HG03571 (cell line): Measurements from ENCODE around the gene XXYLT1.
"Not testable (repeated sequence)": the region's sequence is repeated elsewhere in the genome, so short reads cannot be mapped to it uniquely, and the experiment has no call there.

ENCODE experiments used
- ATAC-seq: cut with Tn5 transposase; IDR thresholded peaks from one replicate; pipeline ENCODE4 v1.9.1; 2021; ENCODE audit not compliant: unreplicated experiment

Gene XXYLT1

GRCh38 chr3:195187609-195188425, 83.1 kb downstream of the XXYLT1 start:
- ATAC-seq: no peak

GRCh38 chr3:195186710-195187047, 84.3 kb downstream of the XXYLT1 start:
- not testable (repeated sequence) for ATAC-seq

- no peak for ATAC-seq
Measured at GRCh38 chr3:195186041-195186709, 84.8 kb downstream of the XXYLT1 start.

DNA sequence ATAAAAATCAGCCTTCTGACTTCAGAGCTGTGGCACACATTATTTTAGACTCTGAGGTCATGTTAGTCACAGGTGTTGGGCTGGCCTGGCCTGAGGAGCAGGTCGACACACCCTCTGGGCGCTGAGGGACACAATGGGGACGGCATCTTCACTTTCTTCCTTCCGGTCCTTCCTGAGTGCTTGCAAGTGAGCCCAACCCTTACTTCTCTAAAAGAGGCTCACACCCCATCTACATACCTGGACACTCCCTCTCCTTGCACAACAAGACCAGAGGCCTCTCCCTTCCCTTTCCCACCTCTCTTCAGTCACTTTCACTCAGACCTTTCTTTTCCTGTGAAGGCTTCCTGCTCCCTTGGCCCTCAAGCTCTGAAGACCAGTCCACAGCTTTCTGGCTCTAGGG, 85.4 kb downstream of the XXYLT1 start:
- ATAC-seq: no peak

GRCh38 chr3:195184716-195185421, 86.1 kb downstream of the XXYLT1 start:
- ATAC-seq: no peak

- ATAC-seq: no peak
Measured at GRCh38 chr3:195183071-195183776, 87.7 kb downstream of the XXYLT1 start.

GRCh38 chr3:195182470-195182795, 88.5 kb downstream of the XXYLT1 start:
- no peak for ATAC-seq

DNA sequence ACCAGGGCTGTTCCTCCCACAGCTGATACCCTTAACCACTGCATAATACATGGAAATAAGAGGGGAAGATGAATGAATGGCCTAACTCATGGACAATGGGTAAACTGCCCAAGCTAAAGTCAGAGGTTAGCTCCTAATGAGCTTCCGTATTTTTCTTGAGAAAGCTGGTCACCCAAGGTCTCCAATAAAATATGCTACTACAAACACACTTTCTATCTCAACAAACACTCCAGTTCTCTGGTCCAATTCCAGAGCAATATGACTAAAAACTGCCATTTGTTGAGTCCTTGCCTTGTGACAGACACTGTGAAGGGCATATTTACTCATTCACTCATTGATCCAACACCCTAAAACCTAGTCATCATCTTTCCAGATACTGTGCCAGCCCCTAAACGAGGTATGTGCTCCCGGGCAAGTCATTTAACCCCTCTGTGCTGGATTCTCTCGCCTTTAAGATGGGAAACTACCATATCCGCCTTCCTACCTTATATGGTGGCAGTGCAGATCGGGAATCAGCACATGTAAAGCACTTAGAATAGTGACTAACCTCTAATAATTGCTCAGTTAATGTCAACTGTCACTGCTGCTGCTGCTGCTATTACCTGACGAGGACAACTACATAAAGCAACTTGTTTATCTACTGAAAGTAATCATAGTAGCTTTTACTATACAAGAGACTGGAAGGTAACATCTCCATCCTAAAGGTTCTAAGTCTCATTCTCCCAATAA, 89.1 kb downstream of the XXYLT1 start:
- ATAC-seq: no peak

DNA sequence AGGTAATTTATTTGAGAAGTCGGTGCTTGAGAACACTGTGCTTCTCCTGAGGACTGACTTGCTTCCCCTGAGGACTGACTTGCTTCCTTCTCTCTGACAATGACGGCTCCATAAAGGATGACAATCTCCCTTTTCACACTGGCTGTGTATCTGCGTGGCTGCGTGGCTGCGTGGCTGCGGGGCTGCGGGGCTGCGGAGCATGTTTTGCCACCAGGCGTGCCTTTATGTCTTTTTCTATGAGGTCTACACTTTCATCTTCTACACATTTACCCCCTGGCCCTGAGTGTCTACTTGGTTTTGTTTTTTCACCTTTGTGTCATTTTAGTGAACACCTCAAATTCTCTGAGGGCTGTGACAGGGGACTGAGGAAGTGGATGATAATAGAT, 89.9 kb downstream of the XXYLT1 start:
- ATAC-seq: no peak

GRCh38 chr3:195180490-195181112, 90.4 kb downstream of the XXYLT1 start:
- no peak for ATAC-seq

GRCh38 chr3:195179776-195180489, 91.0 kb downstream of the XXYLT1 start:
- no peak for ATAC-seq

GRCh38 chr3:195178124-195178910, 92.6 kb downstream of the XXYLT1 start:
- no peak for ATAC-seq

GRCh38 chr3:195177422-195178123, 93.4 kb downstream of the XXYLT1 start:
- ATAC-seq: no peak

- ATAC-seq: no peak
Measured at GRCh38 chr3:195176776-195177175, 94.2 kb downstream of the XXYLT1 start.

DNA sequence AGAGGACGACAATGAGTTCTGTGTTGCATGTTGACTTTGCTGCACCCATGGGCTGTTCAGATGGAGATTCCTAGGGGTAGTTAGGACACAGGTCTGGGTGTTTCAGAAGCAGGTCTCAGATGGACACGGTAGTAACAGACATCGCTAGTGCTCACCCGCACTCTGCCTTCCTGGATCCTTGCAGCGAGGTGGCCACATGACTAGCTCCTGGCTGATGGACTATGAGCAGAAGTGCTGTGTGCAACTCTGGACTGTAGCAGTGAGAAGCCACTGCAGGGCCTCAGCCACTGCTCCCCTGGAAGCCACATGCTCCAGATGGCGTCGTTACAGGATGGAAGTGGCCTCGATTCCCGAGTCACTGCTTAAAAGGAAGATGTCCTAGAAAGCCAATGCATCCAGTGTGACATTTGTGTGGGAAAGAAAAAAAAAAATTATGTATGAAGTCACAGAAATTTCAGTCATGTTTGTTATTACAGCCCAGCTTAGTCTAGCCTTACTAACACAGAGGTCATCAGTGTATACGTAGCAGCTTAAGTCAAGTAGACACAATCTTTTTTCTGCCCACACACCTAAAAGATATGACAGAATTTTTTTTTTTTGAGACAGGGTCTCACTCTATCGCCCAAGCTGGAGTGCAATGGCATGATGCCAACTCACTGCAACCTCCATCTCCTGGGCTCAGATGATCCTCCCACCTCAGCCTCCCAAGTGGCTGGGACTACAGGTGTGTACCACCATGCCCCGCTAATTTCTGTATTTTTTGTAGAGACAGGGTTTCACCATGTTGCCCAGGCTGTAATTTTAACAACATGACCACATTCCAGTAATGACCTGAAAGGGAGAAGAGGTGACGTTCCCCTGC, 95.3 kb downstream of the XXYLT1 start:
- ATAC-seq: no peak

DNA sequence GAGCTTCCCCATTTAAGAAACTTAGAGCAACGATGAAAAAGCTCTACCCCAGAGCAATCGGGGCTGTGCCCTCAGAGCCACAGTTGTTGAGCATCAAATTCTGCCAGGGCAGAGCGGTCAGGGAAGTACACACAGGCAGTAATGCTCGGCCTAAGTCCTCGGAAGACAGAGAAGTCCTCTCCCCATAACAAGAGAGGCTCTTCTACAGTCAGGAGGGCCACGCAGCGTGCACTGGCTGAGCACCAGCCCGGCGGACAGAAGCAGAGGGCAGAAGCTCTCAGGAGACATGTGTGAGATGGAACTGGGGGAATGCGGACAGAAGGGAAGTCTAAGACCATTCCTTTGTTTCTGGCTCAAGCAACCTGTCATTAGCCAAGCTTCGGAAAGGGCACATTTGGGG, 95.9 kb downstream of the XXYLT1 start:
- no peak for ATAC-seq

GRCh38 chr3:195173657-195174056, 97.3 kb downstream of the XXYLT1 start:
- ATAC-seq: no peak
